ENCODE measurements around the gene FRMD1.

- TF ChIP-seq CTCF (IDR thresholded peaks at IDR 0.05 in 2 of 3, conservative IDR thresholded peaks at IDR 0.05 in 1 of 3; ENCODE audit: control insufficient read depth in 2 of 3, extremely low read depth in 1 of 3, insufficient read depth in 1 of 3, low read depth in 3 of 3, low read length in 3 of 3) (no peak), GABPA (IDR thresholded peaks at IDR 0.05; ENCODE audit: low read depth) (no peak), POLR2AphosphoS5 (IDR thresholded peaks at IDR 0.05; ENCODE audit: low read length) (no peak), CHD1 (IDR thresholded peaks at IDR 0.05; ENCODE audit: low read depth, low read length) (no peak), HCFC1 (IDR thresholded peaks at IDR 0.05; ENCODE audit: low read length) (no peak), CREM (IDR thresholded peaks at IDR 0.05; ENCODE audit: low read depth) (no peak), RBBP5 (conservative IDR thresholded peaks at IDR 0.05) (no peak), RAD21 (IDR thresholded peaks at IDR 0.05; ENCODE audit: insufficient read depth, low read depth, low read length) (no peak)
- TF ChIP-seq, protein P1, sequence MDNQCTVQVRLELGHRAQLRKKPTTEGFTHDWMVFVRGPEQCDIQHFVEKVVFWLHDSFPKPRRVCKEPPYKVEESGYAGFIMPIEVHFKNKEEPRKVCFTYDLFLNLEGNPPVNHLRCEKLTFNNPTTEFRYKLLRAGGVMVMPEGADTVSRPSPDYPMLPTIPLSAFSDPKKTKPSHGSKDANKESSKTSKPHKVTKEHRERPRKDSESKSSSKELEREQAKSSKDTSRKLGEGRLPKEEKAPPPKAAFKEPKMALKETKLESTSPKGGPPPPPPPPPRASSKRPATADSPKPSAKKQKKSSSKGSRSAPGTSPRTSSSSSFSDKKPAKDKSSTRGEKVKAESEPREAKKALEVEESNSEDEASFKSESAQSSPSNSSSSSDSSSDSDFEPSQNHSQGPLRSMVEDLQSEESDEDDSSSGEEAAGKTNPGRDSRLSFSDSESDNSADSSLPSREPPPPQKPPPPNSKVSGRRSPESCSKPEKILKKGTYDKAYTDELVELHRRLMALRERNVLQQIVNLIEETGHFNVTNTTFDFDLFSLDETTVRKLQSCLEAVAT (IDR thresholded peaks at IDR 0.05), result no peak
- TF ChIP-seq, protein P2, sequence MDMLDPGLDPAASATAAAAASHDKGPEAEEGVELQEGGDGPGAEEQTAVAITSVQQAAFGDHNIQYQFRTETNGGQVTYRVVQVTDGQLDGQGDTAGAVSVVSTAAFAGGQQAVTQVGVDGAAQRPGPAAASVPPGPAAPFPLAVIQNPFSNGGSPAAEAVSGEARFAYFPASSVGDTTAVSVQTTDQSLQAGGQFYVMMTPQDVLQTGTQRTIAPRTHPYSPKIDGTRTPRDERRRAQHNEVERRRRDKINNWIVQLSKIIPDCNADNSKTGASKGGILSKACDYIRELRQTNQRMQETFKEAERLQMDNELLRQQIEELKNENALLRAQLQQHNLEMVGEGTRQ (IDR thresholded peaks at IDR 0.05; ENCODE audit: borderline replicate concordance, low read depth, low read length), result no peak
These were observed 14.6 kb upstream of the FRMD1 start for GRCh38 chr6:168093634-168094033.
